GM12874 (cell line): ENCODE data around the gene RIC8A.
A peak's percentile ranks its signal among the peaks of the same experiment; 100 is the strongest.

Experiments used
- CTCF ChIP-seq: IDR thresholded peaks from 2 replicates; pipeline ENCODE4 v1.5.1; 2011; ENCODE audit warnings: low read depth, mild to moderate bottlenecking, control low read depth, low read length, moderate library complexity; ENCODE audit not compliant: insufficient read depth

Gene RIC8A

GRCh38 chr11:253160-253885 is 45.8 kb downstream of the RIC8A start:
- no peak for TF ChIP-seq CTCF

- no peak for TF ChIP-seq CTCF
Observed at GRCh38 chr11:253886-254270, 46.4 kb downstream of the RIC8A start.

GRCh38 chr11:255176-255575 is 47.7 kb downstream of the RIC8A start:
- no peak for TF ChIP-seq CTCF

- TF ChIP-seq CTCF: no peak
Observed at GRCh38 chr11:255816-256215, 48.3 kb downstream of the RIC8A start.

GRCh38 chr11:256952-257737 is 49.6 kb downstream of the RIC8A start:
- no peak for TF ChIP-seq CTCF

- TF ChIP-seq CTCF: peak; percentile 49
Observed at GRCh38 chr11:257766-258493, 50.4 kb downstream of the RIC8A start.

- TF ChIP-seq CTCF: no peak
Observed at GRCh38 chr11:259413-259812, 51.9 kb downstream of the RIC8A start.
